Uterus (tissue), 4 donors: Measurements from ENCODE around the gene OSBPL2. TPM values are rescaled to one million over a fixed set of nuclear protein-coding genes. Genes with fewer than 3 reads are reported as not detected.

Experiments
- DNase-seq, 2 donors: peaks; one replicate each; pipeline ENCODE4 v3.0.0-alpha.2; 2019 to 2020
- H3K27ac ChIP-seq, 2 donors: fragments of 200-600 bp; sonication (generic); 1 replicate in 1 of 2; 2 replicates in 1 of 2; pipeline ENCODE4 v1.5.1; 2016 to 2018
- H3K27me3 ChIP-seq, 2 donors: fragments of 200-600 bp; sonication (generic); one replicate each; pipeline ENCODE4 v1.5.1; 2018 to 2019; ENCODE audit warnings: control low read depth in 1 of 2
- H3K36me3 ChIP-seq, 2 donors: fragments of 200-600 bp; sonication (generic); one replicate each; pipeline ENCODE4 v1.5.1; 2019; ENCODE audit warnings: control low read depth in 1 of 2
- H3K4me1 ChIP-seq, 2 donors: fragments of 200-600 bp; sonication (generic); one replicate each; pipeline ENCODE4 v1.5.1; 2018 to 2019; ENCODE audit warnings: control low read depth in 1 of 2
- H3K4me3 ChIP-seq, 2 donors: fragments of 200-600 bp; sonication (generic); 1 replicate in 1 of 2; 2 replicates in 1 of 2; pipeline ENCODE4 v1.5.1; 2018 to 2019; ENCODE audit warnings: mild to moderate bottlenecking in 1 of 2
- H3K9me3 ChIP-seq, 2 donors: fragments of 200-600 bp; sonication (generic); one replicate each; pipeline ENCODE4 v1.5.1; 2019; ENCODE audit warnings: control low read depth in 1 of 2
- POLR2A ChIP-seq, 2 donors: fragments of 450-650 bp; IDR thresholded peaks; one replicate each; pipeline ENCODE4 v1.6.1; 2016; ENCODE audit warnings: antibody characterized with exemption in 2 of 2, mild to moderate bottlenecking in 1 of 2, moderate library complexity in 1 of 2
- intact Hi-C: fragments of 100-400 bp; cut with DNase I; formaldehyde crosslinking; loops from one replicate; pipeline ENCODE4 v1.15.1; 2023; ENCODE audit warnings: low total_unique reads
- total RNA-seq, 4 donors: library from RNA; depleted of rRNA in 3 of 4; stranded (reverse); fragments of >200 nt in 3 of 4; gene quantifications; one replicate each; pipeline versions ENCODE4 v1.1.0 to v1.2.4, GENCODE V29; 2014 to 2023
- TF ChIP-seq, protein P1 (sequence below), 4 experiments: fragments of 200-600 bp in 2 of 4; fragments of 450-650 bp in 2 of 4; sonication (generic) in 2 of 4; IDR thresholded peaks; one replicate each; pipeline ENCODE4 v1.5.1; 2016 to 2019; ENCODE audit warnings: antibody characterized with exemption in 4 of 4, mild to moderate bottlenecking in 2 of 4, moderate library complexity in 1 of 4
- donor health status: DM: yes; HTN: yes; CAD: no.

Gene OSBPL2
- total RNA-seq, 4 donors from 2014 or later, result 12.3 to 55.9 (median 33.4) TPM

DNA sequence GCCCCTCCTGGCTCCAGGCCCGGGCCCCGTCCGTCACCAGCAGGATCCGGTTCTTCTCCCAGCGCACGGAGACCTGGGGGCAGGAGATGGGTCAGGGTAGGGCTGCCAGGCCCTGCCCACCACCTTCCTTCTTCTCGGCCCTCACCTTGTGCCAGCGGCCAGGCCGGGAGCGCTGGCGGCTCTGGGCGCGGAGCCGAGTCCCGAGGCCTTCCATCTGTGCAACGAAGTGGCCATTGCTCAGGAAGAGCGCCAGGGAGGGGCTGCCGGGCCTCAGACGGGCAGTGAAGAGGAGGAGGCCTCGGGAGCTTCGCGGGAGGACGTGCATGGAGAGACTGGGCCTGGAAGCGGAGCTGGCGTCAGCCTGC, 72.4 kb downstream of the OSBPL2 start:
- Histone ChIP-seq H3K27ac (peak overlapping the region in 1 of 2 donors; percentile 45), H3K4me3 (no peak overlapping the region), H3K9me3 (no peaks in the 10 kb centered on the region), H3K27me3 (no peaks in the 10 kb centered on the region), H3K36me3 (no peaks in the 10 kb centered on the region), H3K4me1 (no peaks in the 10 kb centered on the region)
- TF ChIP-seq, protein P1, sequence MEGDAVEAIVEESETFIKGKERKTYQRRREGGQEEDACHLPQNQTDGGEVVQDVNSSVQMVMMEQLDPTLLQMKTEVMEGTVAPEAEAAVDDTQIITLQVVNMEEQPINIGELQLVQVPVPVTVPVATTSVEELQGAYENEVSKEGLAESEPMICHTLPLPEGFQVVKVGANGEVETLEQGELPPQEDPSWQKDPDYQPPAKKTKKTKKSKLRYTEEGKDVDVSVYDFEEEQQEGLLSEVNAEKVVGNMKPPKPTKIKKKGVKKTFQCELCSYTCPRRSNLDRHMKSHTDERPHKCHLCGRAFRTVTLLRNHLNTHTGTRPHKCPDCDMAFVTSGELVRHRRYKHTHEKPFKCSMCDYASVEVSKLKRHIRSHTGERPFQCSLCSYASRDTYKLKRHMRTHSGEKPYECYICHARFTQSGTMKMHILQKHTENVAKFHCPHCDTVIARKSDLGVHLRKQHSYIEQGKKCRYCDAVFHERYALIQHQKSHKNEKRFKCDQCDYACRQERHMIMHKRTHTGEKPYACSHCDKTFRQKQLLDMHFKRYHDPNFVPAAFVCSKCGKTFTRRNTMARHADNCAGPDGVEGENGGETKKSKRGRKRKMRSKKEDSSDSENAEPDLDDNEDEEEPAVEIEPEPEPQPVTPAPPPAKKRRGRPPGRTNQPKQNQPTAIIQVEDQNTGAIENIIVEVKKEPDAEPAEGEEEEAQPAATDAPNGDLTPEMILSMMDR (IDR thresholded peaks at IDR 0.05), result no peak
- TF ChIP-seq POLR2A (IDR thresholded peaks at IDR 0.05), result no peak
- no peak for DNase-seq
- intact Hi-C loops, result no loop called here

DNA sequence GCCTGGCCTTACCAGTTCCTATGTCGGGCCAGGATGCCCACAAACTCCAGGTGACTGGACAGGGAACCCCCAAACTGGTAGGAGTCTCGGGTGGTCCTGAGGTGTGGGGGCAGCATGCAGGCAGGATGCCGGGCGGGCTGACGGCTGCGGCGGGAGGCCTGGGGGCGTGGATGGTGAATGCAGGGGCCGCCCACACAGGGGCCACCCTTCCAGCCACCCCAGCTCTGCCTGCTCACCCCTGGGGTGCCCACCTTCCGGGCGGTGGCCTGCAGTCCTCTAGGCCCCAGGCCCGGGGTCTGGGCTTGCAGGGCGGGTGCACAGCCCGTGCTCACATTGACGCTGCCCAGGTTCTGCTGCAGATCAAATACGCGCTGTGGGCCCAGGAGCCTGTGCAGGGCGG, 72.8 kb downstream of the OSBPL2 start:
- TF ChIP-seq, protein P1 (IDR thresholded peaks at IDR 0.05), result no peak
- TF ChIP-seq POLR2A (IDR thresholded peaks at IDR 0.05), result no peak
- Histone ChIP-seq H3K27ac (peak overlapping the region in 1 of 2 donors; percentile 45), H3K9me3 (no peaks in the 10 kb centered on the region), H3K4me3 (no peak overlapping the region), H3K36me3 (no peaks in the 10 kb centered on the region), H3K4me1 (no peaks in the 10 kb centered on the region), H3K27me3 (no peaks in the 10 kb centered on the region)
- no peak for DNase-seq
- intact Hi-C loops, result no loop called here

DNA sequence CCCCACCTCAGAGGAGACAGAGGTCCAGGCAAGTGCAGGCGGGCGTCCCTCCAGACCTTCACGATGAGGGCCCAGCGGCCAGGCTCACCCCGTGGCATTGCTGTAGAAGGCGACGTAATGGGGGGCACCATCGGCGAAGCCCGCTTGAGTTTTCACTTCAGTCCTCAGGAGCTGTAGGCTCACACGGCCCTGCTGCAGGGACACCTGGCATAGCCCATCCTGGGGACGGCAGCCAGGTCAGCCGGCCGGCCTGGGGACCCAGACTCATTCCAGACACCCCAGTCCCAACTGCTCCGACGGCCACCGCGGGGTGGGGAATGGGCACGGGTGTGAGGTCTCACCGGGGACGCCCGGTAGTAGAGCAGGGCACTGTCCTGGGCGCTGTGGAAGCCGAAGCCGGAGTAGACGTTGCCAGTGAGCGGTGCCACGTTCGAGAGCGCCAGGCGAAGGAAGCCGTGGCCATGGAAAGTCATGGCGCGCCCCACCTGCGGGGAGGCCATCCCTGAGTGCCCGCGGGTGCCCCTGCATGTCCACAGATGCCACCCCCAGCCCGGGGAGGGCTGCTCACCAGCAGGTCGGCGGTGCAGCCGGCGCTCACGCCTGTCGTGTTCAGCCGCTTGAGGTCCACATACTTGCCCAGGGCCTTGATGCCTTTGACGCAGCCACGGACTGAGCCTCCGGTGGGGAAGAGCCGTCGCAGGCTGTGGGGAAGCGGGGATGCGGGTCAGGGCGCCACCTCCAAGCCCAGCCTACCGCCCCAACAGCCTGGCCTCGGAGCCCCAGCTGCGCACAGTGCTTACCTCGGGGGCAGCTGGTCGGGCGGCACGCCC, 73.7 kb downstream of the OSBPL2 start:
- H3K27me3 ChIP-seq, result no peaks in the 10 kb centered on the region
- no peaks in the 10 kb centered on the region for H3K9me3 ChIP-seq
- H3K36me3 ChIP-seq, result no peaks in the 10 kb centered on the region
- no peak overlapping the region for H3K4me3 ChIP-seq
- H3K27ac ChIP-seq, result no peak overlapping the region
- intact Hi-C loops, result no loop called here
- no peak for DNase-seq
- no peak for TF ChIP-seq POLR2A (IDR thresholded peaks at IDR 0.05)
- TF ChIP-seq, protein P1 (IDR thresholded peaks at IDR 0.05), result no peak
- no peaks in the 10 kb centered on the region for H3K4me1 ChIP-seq

DNA sequence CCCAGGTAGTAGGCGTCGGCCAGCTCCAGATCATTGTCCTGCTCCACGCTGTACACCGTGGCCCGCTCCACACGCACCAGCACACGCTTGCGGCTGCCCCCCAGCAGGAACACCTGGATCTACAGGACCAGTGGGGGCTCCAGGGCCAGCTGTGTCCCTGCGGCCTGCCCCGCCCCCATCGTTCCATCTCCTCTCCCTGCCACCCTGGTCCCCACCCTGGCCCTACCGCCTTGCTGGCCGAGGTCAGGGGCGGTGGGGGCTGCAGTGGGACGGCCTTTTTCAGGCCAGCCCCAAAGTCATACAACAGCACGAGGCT, 74.3 kb downstream of the OSBPL2 start:
- H3K9me3 ChIP-seq, result no peaks in the 10 kb centered on the region
- no peak overlapping the region for H3K4me3 ChIP-seq
- H3K27ac ChIP-seq, result no peak overlapping the region
- TF ChIP-seq, protein P1 (IDR thresholded peaks at IDR 0.05), result no peak
- no peak for TF ChIP-seq POLR2A (IDR thresholded peaks at IDR 0.05)
- DNase-seq, result no peak
- intact Hi-C loops, result no loop called here
- no peaks in the 10 kb centered on the region for H3K4me1 ChIP-seq
- no peaks in the 10 kb centered on the region for H3K36me3 ChIP-seq
- H3K27me3 ChIP-seq, result no peaks in the 10 kb centered on the region

DNA sequence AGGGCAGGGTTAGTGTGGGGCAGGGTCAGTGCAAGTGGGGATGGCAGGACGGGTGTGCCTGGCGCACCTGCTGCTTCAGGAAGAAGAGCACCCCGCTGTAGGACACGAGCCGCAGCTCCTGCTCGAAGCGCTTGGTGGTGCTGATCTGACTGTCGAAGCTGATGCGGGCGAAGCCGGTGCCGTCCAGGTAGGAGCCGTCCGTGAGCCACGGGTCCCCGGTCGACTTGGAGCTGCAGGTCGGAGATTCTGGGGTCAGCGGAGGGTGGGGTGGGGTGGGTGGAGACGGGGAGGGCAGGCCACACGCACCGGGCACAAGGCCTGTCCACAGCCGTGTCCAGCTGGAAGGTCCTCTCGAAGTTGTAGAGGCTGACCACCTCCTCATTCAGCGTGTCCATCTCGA, 74.7 kb downstream of the OSBPL2 start:
- no peaks in the 10 kb centered on the region for H3K36me3 ChIP-seq
- intact Hi-C loops, result no loop called here

More for the DNA sequence above, 74.7 kb downstream of the OSBPL2 start:
- no peak for DNase-seq
- H3K4me3 ChIP-seq, result no peak overlapping the region
- H3K4me1 ChIP-seq, result no peaks in the 10 kb centered on the region
- H3K27me3 ChIP-seq, result no peaks in the 10 kb centered on the region
- no peak for TF ChIP-seq POLR2A (IDR thresholded peaks at IDR 0.05)
- TF ChIP-seq, protein P1 (IDR thresholded peaks at IDR 0.05), result no peak
- H3K9me3 ChIP-seq, result no peaks in the 10 kb centered on the region
- H3K27ac ChIP-seq, result no peak overlapping the region
